NT2/D1 (cell line): Measurements from ENCODE around the gene SLC22A15.
"Not testable (repeated sequence)": the region's sequence is repeated elsewhere in the genome, so short reads cannot be mapped to it uniquely, and the experiment has no call there.

Experiments used
- DNase-seq: peaks from one replicate; pipeline ENCODE4 v3.0.0-alpha.2; 2011; ENCODE audit warnings: low read depth, low spot score
- H3K27me3 ChIP-seq: 2 replicates; pipeline ENCODE4 v1.6.0; 2011; ENCODE audit warnings: mild to moderate bottlenecking; ENCODE audit not compliant: insufficient read length, insufficient read depth
- H3K36me3 ChIP-seq: 2 replicates; pipeline ENCODE4 v1.6.1; 2011; ENCODE audit warnings: mild to moderate bottlenecking, low read length, mixed read lengths; ENCODE audit not compliant: insufficient read depth, insufficient read length
- H3K4me1 ChIP-seq: 2 replicates; pipeline ENCODE4 v1.5.1; 2011; ENCODE audit not compliant: insufficient read depth, insufficient read length
- H3K4me3 ChIP-seq: 2 replicates; pipeline ENCODE4 v1.5.1; 2011; ENCODE audit warnings: low read depth; ENCODE audit not compliant: insufficient read length
- H3K9ac ChIP-seq: 2 replicates; pipeline ENCODE4 v1.6.0; 2011; ENCODE audit warnings: low read depth; ENCODE audit not compliant: insufficient read length
- H3K9me3 ChIP-seq: 2 replicates; pipeline ENCODE4 v1.5.1; 2011; ENCODE audit warnings: mild to moderate bottlenecking, low read length; ENCODE audit not compliant: insufficient read depth
- SUZ12 ChIP-seq: IDR thresholded peaks from 2 replicates; pipeline ENCODE4 v1.6.1; 2011; ENCODE audit not compliant: insufficient read length, insufficient read depth; ENCODE audit errors: extremely low read depth
- YY1 ChIP-seq: IDR thresholded peaks from 2 replicates; pipeline ENCODE4 v1.6.1; 2011; ENCODE audit not compliant: insufficient read length, insufficient read depth
- ZNF274 ChIP-seq: IDR thresholded peaks from 2 replicates; pipeline ENCODE4 v1.6.1; 2011; ENCODE audit warnings: mild to moderate bottlenecking, low read depth, low read length

SLC22A15 gene

DNA sequence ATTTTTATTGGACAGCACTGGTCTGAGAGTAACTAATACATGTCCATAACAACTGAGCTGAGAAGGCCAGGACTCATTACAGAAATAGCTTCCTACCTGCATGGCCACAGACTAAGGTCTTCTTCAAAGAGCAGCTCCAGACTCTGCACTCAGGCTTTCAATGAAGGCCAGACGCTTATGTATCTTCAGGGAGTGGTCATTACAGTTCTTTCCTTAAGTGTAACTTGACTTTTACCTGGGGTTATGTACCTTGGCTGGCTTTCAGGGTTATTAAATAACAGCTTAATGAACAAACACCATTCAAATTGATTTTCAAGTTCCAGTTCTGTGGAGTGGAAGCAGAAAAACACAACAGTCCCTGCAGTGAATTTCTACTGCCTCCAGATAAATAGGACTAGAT, 23.8 kb upstream of the SLC22A15 start:
- no peak for TF ChIP-seq ZNF274
- TF ChIP-seq YY1, result no peak
- no peak for TF ChIP-seq SUZ12
- no peak overlapping the region for H3K9ac ChIP-seq
- no peaks in the 10 kb centered on the region for H3K27me3 ChIP-seq
- no peak overlapping the region for H3K4me3 ChIP-seq
- no peaks in the 10 kb centered on the region for H3K9me3 ChIP-seq
- DNase-seq, result no peak
- no peaks in the 10 kb centered on the region for H3K4me1 ChIP-seq
- H3K36me3 ChIP-seq, result no peaks in the 10 kb centered on the region

GRCh38 chr1:115953180-115953579, 23.1 kb upstream of the SLC22A15 start:
- TF ChIP-seq SUZ12 (no peak), YY1 (no peak), ZNF274 (no peak)
- no peaks in the 10 kb centered on the region for H3K9me3 ChIP-seq
- H3K36me3 ChIP-seq, result no peaks in the 10 kb centered on the region
- H3K27me3 ChIP-seq, result no peaks in the 10 kb centered on the region
- H3K4me3 ChIP-seq, result no peak overlapping the region
- no peak for DNase-seq
- no peaks in the 10 kb centered on the region for H3K4me1 ChIP-seq
- no peak overlapping the region for H3K9ac ChIP-seq

DNA sequence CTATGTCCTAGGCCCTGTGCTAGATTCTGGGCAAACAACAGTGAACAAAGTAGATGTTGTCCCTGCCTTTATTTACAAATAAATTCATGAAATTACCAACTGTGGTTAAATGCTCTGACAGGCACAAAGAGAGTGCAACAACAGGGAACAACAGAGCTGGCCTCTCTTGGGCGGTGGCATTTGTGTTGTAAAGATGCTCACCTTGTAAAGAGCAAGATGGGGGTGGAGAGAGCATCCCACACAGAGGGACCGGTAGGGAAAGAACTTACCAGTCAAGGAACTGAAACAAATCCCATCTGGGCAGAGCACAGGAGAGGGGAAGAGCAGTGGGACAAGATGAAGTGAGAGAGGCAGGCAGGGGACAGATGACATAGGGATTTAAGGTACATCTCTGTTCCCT, 21.6 kb upstream of the SLC22A15 start:
- TF ChIP-seq ZNF274, result no peak
- no peaks in the 10 kb centered on the region for H3K36me3 ChIP-seq
- H3K4me3 ChIP-seq, result no peak overlapping the region
- H3K27me3 ChIP-seq, result no peaks in the 10 kb centered on the region
- no peaks in the 10 kb centered on the region for H3K4me1 ChIP-seq
- H3K9ac ChIP-seq, result no peak overlapping the region
- H3K9me3 ChIP-seq, result no peaks in the 10 kb centered on the region
- no peak for DNase-seq

DNA sequence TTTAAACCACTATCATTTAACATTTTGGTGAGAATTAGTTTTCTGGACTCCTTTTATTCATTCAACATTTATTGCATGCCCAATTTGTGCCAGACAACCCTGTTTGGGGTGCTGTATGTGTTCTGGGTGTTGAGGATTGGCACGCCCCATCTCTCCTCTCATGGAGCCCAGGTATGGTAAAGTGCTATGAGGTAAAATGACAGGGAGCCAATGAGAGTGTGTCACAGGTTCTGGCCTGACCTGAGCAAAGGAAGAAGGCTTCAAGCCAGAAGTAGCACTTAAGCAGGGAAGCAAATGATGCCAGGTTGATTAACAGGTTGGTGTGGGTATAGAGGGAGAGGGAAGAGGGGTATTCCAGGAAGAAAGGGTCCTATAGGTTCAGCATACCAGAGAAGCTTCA, 21.1 kb upstream of the SLC22A15 start:
- no peak overlapping the region for H3K9ac ChIP-seq
- TF ChIP-seq YY1 (no peak), ZNF274 (no peak), SUZ12 (no peak)
- no peaks in the 10 kb centered on the region for H3K4me1 ChIP-seq
- no peaks in the 10 kb centered on the region for H3K9me3 ChIP-seq
- H3K27me3 ChIP-seq, result no peaks in the 10 kb centered on the region
- H3K36me3 ChIP-seq, result no peaks in the 10 kb centered on the region
- no peak overlapping the region for H3K4me3 ChIP-seq
- DNase-seq, result no peak

DNA sequence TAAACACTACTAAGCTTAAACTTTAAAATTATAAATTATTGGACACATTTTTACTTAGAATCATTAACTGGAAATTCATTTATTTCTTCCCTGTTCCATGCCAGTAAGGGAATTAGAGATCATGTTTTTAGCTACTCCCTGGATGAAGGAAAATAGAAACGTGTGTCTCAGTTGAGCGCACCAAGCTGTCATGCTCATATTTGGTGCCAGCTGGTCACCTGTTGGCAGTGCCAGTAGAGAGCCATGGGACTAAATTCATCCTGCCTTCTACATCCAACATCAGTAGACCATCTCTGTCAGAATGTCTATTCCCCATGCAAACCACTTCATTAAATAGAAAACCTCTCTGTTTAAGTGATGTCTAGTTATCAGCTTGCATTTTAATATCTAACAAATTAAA, 17.4 kb upstream of the SLC22A15 start:
- Histone ChIP-seq H3K4me3 (no peak overlapping the region), H3K4me1 (no peaks in the 10 kb centered on the region), H3K27me3 (no peaks in the 10 kb centered on the region), H3K9ac (no peak overlapping the region), H3K36me3 (no peaks in the 10 kb centered on the region), H3K9me3 (no peaks in the 10 kb centered on the region)
- DNase-seq, result no peak
- TF ChIP-seq ZNF274 (no peak), YY1 (no peak), SUZ12 (no peak)

DNA sequence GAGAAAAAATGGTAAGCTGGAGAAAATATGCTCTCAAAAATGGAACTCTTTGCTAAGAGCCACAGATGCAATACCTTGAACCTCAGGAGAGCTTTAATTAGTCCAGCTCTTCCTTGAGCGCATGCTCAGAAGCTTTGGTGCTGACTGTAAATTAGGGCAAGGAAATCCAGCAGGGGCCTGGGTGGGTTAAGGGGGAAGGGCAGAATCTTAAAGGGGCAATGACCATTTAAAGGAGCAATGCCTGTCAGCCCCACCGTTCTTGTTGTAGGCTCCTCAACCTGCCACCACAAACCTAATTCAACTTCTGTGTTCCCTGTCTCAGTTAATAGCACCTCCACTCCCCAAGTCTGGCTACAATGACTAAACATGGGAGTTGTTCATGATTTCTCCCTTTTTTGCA, 6.8 kb upstream of the SLC22A15 start:
- DNase-seq, result peak; percentile 88
- no peak for TF ChIP-seq YY1
- TF ChIP-seq SUZ12, result no peak
- no peak for TF ChIP-seq ZNF274
- Histone ChIP-seq H3K9me3 (no peaks in the 10 kb centered on the region), H3K4me1 (no peaks in the 10 kb centered on the region), H3K36me3 (no peaks in the 10 kb centered on the region), H3K4me3 (no peak overlapping the region), H3K27me3 (no peaks in the 10 kb centered on the region), H3K9ac (no peak overlapping the region)

DNA sequence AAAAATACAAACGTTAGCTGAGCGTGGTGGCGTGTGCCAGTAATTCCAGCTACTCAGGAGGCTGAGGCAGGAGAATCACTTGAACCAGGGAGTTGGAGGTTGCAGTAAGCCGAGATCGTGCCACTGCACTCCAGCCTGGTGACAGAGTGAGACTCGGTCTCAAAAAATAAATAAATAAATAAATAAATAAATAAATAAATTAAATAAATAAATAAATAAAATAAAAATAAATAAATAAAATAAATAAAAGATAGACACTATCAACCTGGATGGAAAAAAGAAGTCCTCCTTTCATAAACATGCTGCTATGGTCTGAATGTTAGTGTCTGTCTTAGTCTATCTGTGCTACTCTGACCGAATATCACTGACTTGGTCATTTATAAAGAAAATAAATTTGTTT, 4.5 kb upstream of the SLC22A15 start:
- DNase-seq, H3K36me3 ChIP-seq, H3K9ac ChIP-seq: not testable (repeated sequence)

DNA sequence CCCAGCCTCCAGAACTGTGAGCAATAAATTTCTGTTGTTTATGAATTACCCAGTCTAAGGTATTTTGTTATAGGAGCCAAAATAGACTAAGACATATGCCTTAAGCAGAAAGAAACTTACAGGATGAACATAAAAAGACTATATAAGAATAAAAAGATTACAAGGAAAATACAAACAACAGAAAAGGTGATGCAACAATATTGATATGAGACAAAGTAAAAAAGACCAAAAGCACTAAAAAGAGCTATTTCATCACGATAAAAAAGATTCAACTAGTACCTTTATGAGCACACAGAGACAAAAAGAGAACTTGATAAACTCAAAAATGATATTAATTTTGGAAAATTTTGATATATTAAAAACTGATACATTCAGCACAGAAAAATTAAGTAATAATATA, 3.2 kb upstream of the SLC22A15 start:
- Histone ChIP-seq H3K27me3 (peaks cover 16% of the 10 kb centered on the region), H3K36me3 (no peaks in the 10 kb centered on the region), H3K9me3 (no peaks in the 10 kb centered on the region), H3K9ac (no peak overlapping the region), H3K4me3 (no peak overlapping the region), H3K4me1 (no peaks in the 10 kb centered on the region)
- DNase-seq, result no peak
- no peak for TF ChIP-seq ZNF274
- no peak for TF ChIP-seq SUZ12
- no peak for TF ChIP-seq YY1

More for the DNA sequence above, 4.5 kb upstream of the SLC22A15 start:
- not testable (repeated sequence) for H3K27me3 ChIP-seq, H3K4me1 ChIP-seq, H3K9me3 ChIP-seq, H3K4me3 ChIP-seq
